Ramos (cell line): ENCODE results near the gene UBE2E2.

Experiments used
- in situ Hi-C: fragments of 300-500 bp; cut with MboI; formaldehyde crosslinking; loops from one replicate; pipeline ENCODE4 v1.14.3; 2022; ENCODE audit warnings: low sequenced_read_pairs; ENCODE audit not compliant: unreplicated experiment

The UBE2E2 gene

GRCh38 chr3:23425410-23425809 lies 222.3 kb downstream of the UBE2E2 start:
- in situ Hi-C loops, result no loop called here

- in situ Hi-C loops, result no loop called here
Observed at GRCh38 chr3:23430781-23431398, 227.8 kb downstream of the UBE2E2 start.

- in situ Hi-C loops, result no loop called here
Observed at GRCh38 chr3:23431764-23432163, 228.6 kb downstream of the UBE2E2 start.

GRCh38 chr3:23435318-23435717 lies 232.2 kb downstream of the UBE2E2 start:
- in situ Hi-C loops, result no loop called here

- in situ Hi-C loops, result no loop called here
Observed at GRCh38 chr3:23435904-23436303, 232.8 kb downstream of the UBE2E2 start.

- in situ Hi-C loops, result no loop called here
Observed at GRCh38 chr3:23437484-23438145, 234.5 kb downstream of the UBE2E2 start.

GRCh38 chr3:23438657-23439056 lies 235.5 kb downstream of the UBE2E2 start:
- in situ Hi-C loops, result no loop called here

GRCh38 chr3:23439080-23439479 lies 236.0 kb downstream of the UBE2E2 start:
- in situ Hi-C loops, result no loop called here

- in situ Hi-C loops, result no loop called here
Observed at GRCh38 chr3:23440416-23441294, 237.5 kb downstream of the UBE2E2 start.

GRCh38 chr3:23442598-23443383 lies 239.7 kb downstream of the UBE2E2 start:
- in situ Hi-C loops, result no loop called here

- in situ Hi-C loops, result no loop called here
Observed at GRCh38 chr3:23444386-23444785, 241.3 kb downstream of the UBE2E2 start.

GRCh38 chr3:23446301-23446700 lies 243.2 kb downstream of the UBE2E2 start:
- in situ Hi-C loops, result no loop called here

- in situ Hi-C loops, result no loop called here
Observed at GRCh38 chr3:23448998-23449537, 245.9 kb downstream of the UBE2E2 start.

GRCh38 chr3:23450051-23450450 lies 246.9 kb downstream of the UBE2E2 start:
- in situ Hi-C loops, result no loop called here

GRCh38 chr3:23450806-23451205 lies 247.7 kb downstream of the UBE2E2 start:
- in situ Hi-C loops, result no loop called here

- in situ Hi-C loops, result no loop called here
Observed at GRCh38 chr3:23452408-23452807, 249.3 kb downstream of the UBE2E2 start.

- in situ Hi-C loops, result no loop called here
Observed at GRCh38 chr3:23455084-23455483, 252.0 kb downstream of the UBE2E2 start.

GRCh38 chr3:23455775-23456174 lies 252.6 kb downstream of the UBE2E2 start:
- in situ Hi-C loops, result no loop called here

GRCh38 chr3:23457697-23458096 lies 254.6 kb downstream of the UBE2E2 start:
- in situ Hi-C loops, result no loop called here

GRCh38 chr3:23459465-23459864 lies 256.3 kb downstream of the UBE2E2 start:
- in situ Hi-C loops, result no loop called here
